ENCODE measurements around the gene GPRC5D. TPM values are rescaled to one million over a fixed set of nuclear protein-coding genes. Genes with fewer than 3 reads are reported as not detected.

The GPRC5D gene
- total RNA-seq, 6 donors from 2014 or later: 0.66 to 2.1 TPM; not detected in 4

- 91 to 97% methylated on average over 11 of the region's 11 CpGs for WGBS, 2 donors
- Histone ChIP-seq H3K27me3 (no peaks in the 10 kb centered on the region), H3K27ac (no peak overlapping the region), H3K4me3 (no peak overlapping the region), H3K9me3 (no peaks in the 10 kb centered on the region), H3K4me1 (no peaks in the 10 kb centered on the region), H3K36me3 (no peaks in the 10 kb centered on the region)
- no peak for ATAC-seq (ENCODE audit: low FRiP score in 2 of 2)
- no peak for DNase-seq
- TF ChIP-seq POLR2A (IDR thresholded peaks at IDR 0.05) (no peak), POLR2AphosphoS5 (IDR thresholded peaks at IDR 0.05) (no peak), EP300 (IDR thresholded peaks at IDR 0.05) (no peak), CTCF (IDR thresholded peaks at IDR 0.05) (no peak)
Observed at GRCh38 chr12:12936983-12937491, 14.9 kb downstream of the GPRC5D start.

GRCh38 chr12:12934556-12934955, 17.4 kb downstream of the GPRC5D start:
- DNase-seq (no peak), ATAC-seq (ENCODE audit: low FRiP score in 2 of 2) (no peak)
- H3K27me3 ChIP-seq: no peaks in the 10 kb centered on the region
- no peaks in the 10 kb centered on the region for H3K9me3 ChIP-seq
- no peak overlapping the region for H3K27ac ChIP-seq
- TF ChIP-seq POLR2A (IDR thresholded peaks at IDR 0.05) (no peak), EP300 (IDR thresholded peaks at IDR 0.05) (no peak), CTCF (IDR thresholded peaks at IDR 0.05) (no peak), POLR2AphosphoS5 (IDR thresholded peaks at IDR 0.05) (no peak)
- H3K4me1 ChIP-seq: no peaks in the 10 kb centered on the region
- no peaks in the 10 kb centered on the region for H3K36me3 ChIP-seq
- 68 to 76% methylated on average over 8 of the region's 8 CpGs for WGBS, 2 donors
- H3K4me3 ChIP-seq: no peak overlapping the region

- 93 to 96% methylated on average over 4 of the region's 4 CpGs for WGBS, 2 donors
- Histone ChIP-seq H3K27me3 (no peaks in the 10 kb centered on the region), H3K4me3 (no peak overlapping the region), H3K27ac (no peak overlapping the region), H3K36me3 (no peaks in the 10 kb centered on the region), H3K4me1 (no peaks in the 10 kb centered on the region), H3K9me3 (no peaks in the 10 kb centered on the region)
- ATAC-seq (ENCODE audit: low FRiP score in 2 of 2) (no peak), DNase-seq (no peak)
- TF ChIP-seq CTCF (IDR thresholded peaks at IDR 0.05) (no peak), POLR2AphosphoS5 (IDR thresholded peaks at IDR 0.05) (no peak), POLR2A (IDR thresholded peaks at IDR 0.05) (no peak), EP300 (IDR thresholded peaks at IDR 0.05) (no peak)
Observed at GRCh38 chr12:12933742-12934141, 18.2 kb downstream of the GPRC5D start.

GRCh38 chr12:12930633-12931219, 21.2 kb downstream of the GPRC5D start:
- 65 to 78% methylated on average over 2 of the region's 2 CpGs for WGBS, 2 donors
- H3K9me3 ChIP-seq: no peaks in the 10 kb centered on the region
- ATAC-seq (ENCODE audit: low FRiP score in 2 of 2) (no peak), DNase-seq (no peak)
- H3K36me3 ChIP-seq: no peaks in the 10 kb centered on the region
- H3K4me1 ChIP-seq: peaks cover 0 to 5% (median 0%) of the 10 kb centered on the region in 4 donors
- H3K27ac ChIP-seq: no peak overlapping the region
- no peak overlapping the region for H3K4me3 ChIP-seq
- no peaks in the 10 kb centered on the region for H3K27me3 ChIP-seq
- TF ChIP-seq POLR2A (IDR thresholded peaks at IDR 0.05) (no peak), POLR2AphosphoS5 (IDR thresholded peaks at IDR 0.05) (no peak), EP300 (IDR thresholded peaks at IDR 0.05) (no peak), CTCF (IDR thresholded peaks at IDR 0.05) (no peak)

- DNase-seq (no peak), ATAC-seq (ENCODE audit: low FRiP score in 2 of 2) (no peak)
- H3K9me3 ChIP-seq: no peaks in the 10 kb centered on the region
- H3K27me3 ChIP-seq: no peaks in the 10 kb centered on the region
- no peaks in the 10 kb centered on the region for H3K36me3 ChIP-seq
- WGBS, 2 donors: 92 to 97% methylated on average over 6 of the region's 6 CpGs
- no peak overlapping the region for H3K4me3 ChIP-seq
- H3K4me1 ChIP-seq: peaks cover 0 to 5% (median 0%) of the 10 kb centered on the region in 4 donors
- H3K27ac ChIP-seq: no peak overlapping the region
- TF ChIP-seq POLR2AphosphoS5 (IDR thresholded peaks at IDR 0.05) (no peak), CTCF (IDR thresholded peaks at IDR 0.05) (no peak), EP300 (IDR thresholded peaks at IDR 0.05) (no peak), POLR2A (IDR thresholded peaks at IDR 0.05) (no peak)
Observed at GRCh38 chr12:12929696-12930095, 22.3 kb downstream of the GPRC5D start.
